ENCODE data around the gene METTL17.

The METTL17 gene

GRCh38 chr14:21041676-21042433 is 52.1 kb downstream of the METTL17 start, which contains the start of gene RNASE7:
RNASE7 (plus strand) TSS chr14:21042362; CDS start chr14:21042993, 631 bp downstream.
- DNase-seq (ENCODE audit: extremely low read depth in 1 of 2, low read depth in 1 of 2) = no peak

- DNase-seq (ENCODE audit: extremely low read depth in 1 of 2, low read depth in 1 of 2) = no peak
Measured at GRCh38 chr14:21042918-21043317, 53.1 kb downstream of the METTL17 start.

- no peak for DNase-seq (ENCODE audit: extremely low read depth in 1 of 2, low read depth in 1 of 2)
Measured at GRCh38 chr14:21043387-21043973, 53.7 kb downstream of the METTL17 start.

GRCh38 chr14:21043974-21044618 is 54.3 kb downstream of the METTL17 start:
- no peak for DNase-seq (ENCODE audit: extremely low read depth in 1 of 2, low read depth in 1 of 2)
